ENCODE measurements around the gene PLK3.
"Not testable (repeated sequence)": the region's sequence is repeated elsewhere in the genome, so short reads cannot be mapped to it uniquely, and the experiment has no call there.

Gene PLK3

DNA sequence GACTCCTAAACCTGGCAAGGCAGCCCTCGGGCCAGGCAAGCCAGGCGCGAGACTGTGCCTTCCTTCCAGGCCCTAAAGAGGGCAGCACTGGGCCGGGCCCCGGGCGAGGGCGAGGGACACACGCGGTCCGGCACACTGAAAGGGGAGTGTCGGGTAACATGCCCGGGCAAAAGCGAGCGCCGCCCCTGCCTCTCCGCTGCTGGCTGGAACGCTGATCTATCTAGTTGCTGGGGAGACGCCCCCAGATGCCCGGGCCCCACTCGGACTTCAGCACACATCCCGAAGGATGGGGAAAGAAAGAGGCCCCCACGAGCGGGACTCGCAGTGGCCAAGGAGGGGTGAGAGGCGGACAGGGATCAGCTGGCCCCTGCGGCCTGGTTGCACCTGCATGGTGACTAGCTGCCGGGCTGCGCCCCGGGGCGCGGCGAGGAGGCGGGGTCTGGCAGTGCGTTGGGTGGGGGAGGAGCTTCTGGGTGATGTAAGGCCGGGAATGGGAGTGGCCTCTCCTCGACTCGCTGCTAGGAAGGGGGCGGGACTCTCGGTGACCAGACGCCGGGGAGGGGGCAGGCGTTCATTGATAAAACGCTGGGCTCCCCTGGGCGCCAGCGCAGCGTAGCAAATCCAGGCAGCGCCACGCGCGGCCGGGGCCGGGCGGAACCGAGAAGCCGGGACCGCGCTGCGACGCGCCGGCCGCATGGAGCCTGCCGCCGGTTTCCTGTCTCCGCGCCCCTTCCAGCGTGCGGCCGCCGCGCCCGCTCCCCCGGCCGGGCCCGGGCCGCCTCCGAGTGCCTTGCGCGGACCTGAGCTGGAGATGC lies at the start of gene PLK3:
Gene PLK3, plus strand, starts transcription at position 608 of the 815 bp plus-strand sequence. Its CDS starts 87 bp downstream, at position 695.
- DNase-seq (ENCODE audit: low read depth) = peak; percentile 97

DNA sequence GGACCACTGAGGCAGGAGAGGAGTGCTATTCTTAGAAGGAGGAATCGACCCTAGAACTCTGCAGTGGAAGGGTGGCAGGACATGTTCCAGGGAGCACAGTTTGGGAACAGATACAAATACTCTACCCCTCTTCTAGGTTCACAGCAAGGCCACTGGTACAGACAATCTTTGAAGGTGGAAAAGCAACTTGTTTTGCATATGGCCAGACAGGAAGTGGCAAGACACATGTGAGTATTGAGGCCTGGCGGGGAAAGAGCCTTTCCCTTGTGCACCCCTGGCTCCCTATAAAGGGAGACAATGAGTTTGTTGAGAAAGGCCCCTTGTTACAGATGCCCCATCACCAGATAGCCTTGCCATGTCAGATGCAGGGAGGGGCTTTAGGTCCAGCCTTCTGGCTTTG lies 42.8 kb upstream of the PLK3 start:
- DNase-seq (ENCODE audit: low read depth) = no peak

DNA sequence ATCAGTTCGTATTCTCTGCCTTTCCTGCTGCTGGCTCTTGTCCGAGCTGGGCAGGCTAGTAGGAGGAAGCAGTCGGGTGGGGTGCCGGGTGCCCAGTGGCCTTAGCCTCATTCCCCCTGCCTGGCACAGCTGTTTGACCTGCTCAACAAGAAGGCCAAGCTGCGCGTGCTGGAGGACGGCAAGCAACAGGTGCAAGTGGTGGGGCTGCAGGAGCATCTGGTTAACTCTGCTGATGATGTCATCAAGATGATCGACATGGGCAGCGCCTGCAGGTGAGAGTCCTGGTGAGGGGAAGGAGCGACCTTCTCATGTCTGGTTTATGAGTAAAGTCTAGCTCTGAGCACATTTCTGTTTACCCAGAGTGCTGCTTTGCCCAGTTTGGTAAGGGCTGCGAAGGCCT lies 41.1 kb upstream of the PLK3 start:
- no peak for DNase-seq (ENCODE audit: low read depth)

DNA sequence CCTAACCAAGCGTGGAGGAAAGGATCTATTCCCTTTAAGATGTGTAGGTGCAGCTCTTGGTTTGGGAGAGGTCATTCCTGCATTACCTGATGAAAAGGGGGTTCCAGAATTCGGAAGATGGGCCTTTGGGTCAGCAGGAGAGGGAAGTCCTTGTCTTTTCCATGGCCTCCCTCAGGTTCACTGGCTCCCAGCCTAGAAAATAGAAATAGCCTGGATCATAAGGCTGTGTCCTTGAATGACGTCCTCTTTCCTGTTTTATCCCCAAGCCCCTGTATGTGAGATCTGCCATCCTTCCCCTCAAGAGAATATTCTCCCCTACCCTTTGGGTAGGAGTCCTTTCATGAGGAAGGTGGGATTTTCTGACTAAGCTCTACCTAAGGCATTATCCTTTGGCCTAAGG lies 39.3 kb upstream of the PLK3 start:
- no peak for DNase-seq (ENCODE audit: low read depth)

DNA sequence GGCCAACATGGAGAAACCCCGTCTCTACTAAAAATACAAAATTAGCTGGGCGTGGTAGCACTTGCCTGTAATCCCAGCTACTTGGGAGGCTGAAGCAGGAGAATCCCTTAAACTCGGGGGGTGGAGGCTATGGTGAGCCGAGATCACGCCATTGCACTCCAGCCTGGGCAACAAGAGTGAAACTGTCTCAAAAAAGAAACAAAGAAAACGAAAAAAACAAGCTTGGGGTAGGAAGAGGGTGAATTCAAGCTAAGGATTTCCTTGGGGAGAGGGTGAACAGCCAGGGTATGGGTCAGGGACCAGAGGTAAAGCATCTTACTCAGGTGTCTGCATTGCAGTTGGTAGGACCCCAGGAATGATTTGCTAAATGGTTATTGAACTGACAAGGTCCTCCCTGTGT lies 33.8 kb upstream of the PLK3 start:
- not testable (repeated sequence) for DNase-seq (ENCODE audit: low read depth)

DNA sequence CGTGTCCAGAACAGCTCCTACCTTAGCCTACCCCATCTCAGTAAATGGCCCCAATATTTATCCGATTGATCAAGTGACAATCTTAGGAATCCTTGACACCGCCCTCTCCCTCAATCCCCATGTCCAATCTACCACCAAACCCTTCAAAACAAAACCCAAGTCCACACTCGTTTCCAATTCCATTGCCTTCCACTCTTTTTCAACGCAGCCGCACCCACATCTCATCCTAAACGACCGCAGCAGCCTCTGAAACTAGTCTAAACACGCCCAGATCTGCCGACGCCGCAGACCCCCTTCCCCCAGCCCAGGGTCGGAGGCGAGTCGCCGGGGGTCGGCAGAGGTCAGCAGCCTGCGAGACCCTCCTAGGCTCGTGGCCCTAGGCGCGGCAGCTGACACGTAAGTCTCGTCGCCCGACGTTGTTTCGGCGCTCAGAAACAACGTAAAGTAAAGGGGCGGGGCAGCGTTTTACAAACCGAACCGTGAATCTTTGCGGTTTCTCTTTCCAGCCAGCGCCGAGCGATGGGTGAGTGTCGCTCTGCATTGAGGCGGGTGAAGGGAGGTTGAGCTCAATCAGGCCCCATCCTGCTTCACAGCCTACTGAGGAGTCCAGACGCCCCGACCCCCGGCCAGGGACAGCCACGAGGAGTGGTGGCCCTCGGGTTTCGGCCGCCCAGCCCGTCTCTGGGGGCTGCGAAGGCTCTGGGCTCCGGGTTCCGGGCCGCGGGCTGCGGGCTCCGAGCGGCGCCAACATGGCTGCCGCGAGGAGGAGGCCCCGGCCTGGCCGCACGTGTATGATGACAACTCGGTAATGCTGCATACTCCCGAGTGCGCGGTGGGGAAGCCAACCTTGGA lies 24.9 kb upstream of the PLK3 start, which contains the start of gene RPS8:
Gene RPS8, plus strand, starts transcription at position 463 of the 852 bp plus-strand sequence. Its CDS starts 57 bp downstream, at position 520.
- peak; percentile 76 for DNase-seq (ENCODE audit: low read depth)

DNA sequence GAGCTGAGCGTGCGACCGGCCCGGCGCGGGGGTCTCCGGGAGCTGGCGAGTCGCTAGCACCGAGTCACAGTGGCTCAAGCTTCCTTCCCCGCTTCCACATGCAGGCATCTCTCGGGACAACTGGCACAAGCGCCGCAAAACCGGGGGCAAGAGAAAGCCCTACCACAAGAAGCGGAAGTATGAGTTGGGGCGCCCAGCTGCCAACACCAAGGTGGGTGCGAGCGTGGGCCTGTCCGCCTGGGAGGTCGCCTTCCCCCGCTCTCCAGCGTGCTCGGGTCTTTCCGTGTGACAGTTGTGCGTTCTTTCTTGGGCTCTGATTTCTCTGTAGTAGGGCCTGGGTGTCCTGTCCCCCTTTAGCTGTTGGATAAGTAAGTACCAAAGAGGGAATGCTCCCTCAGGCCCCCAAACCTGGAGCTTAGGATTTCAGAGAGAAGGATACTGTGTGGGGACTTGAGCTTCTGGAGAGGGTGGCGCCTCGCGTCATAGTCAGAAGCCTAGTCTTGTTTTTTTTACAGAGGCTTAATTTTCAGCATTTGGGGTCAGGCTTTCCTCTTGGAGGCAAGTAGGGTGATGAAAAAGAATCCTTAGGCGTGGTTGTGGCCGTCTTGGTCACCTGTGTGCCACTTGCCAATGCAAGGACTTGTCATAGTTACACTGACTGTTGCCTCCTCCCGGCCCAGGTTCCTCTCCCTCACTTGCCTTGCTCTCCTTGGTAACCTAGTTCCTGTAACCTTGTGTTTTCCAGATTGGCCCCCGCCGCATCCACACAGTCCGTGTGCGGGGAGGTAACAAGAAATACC lies 24.0 kb upstream of the PLK3 start:
- peak; percentile 32 for DNase-seq (ENCODE audit: low read depth)

DNA sequence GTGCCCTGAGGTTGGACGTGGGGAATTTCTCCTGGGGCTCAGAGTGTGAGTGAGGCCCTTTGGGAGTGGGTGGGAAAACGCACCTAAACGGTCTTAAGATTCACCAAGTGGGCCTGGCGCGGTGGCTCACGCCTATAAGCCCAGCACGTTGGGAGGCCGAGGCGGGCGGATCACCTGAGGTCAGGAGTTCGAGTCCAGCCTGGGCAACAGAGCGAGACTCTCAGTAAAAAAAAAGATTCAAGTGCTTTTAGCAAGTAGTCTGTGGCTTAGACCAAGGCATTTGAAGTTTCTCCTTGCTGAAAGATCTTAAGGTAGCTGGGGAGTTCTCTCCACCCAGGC lies 23.5 kb upstream of the PLK3 start:
- no peak for DNase-seq (ENCODE audit: low read depth)

DNA sequence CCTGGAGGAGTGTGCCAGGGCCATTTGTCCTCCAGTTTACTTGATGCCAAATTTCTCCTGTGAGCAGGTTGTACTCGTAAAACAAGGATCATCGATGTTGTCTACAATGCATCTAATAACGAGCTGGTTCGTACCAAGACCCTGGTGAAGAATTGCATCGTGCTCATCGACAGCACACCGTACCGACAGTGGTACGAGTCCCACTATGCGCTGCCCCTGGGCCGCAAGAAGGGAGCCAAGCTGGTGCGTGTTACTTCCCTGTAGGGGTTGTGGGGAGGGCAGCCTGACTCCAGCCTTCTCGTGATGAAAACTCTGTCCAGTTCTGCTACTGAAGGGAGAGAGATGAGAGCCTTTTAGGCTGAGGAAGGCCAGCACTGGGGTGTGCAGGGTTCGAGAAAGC lies 22.6 kb upstream of the PLK3 start:
- no peak for DNase-seq (ENCODE audit: low read depth)

DNA sequence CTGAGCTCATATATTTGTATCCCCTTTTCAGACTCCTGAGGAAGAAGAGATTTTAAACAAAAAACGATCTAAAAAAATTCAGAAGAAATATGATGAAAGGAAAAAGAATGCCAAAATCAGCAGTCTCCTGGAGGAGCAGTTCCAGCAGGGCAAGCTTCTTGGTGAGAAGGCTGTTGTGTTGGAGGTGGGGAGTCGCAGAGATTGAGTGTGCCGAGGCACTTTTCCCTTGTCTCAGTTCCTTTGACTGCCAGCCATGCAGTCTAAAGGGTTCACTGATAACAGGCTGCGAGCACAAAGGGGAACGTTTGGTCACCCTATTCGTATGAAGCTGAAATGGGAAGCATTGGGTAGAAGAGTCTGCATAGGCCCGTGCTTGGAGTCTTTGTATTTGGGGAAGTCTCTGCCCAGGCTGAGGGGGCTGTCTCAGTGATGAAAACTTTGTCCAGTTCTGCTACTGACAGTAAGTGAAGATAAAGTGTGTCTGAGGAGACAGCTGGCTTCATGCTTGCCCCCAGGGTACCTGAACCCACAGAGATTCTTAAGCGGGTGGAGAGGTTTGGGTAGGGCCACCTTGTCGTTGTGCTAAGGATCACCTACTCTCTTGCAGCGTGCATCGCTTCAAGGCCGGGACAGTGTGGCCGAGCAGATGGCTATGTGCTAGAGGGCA lies 22.1 kb upstream of the PLK3 start:
- no peak for DNase-seq (ENCODE audit: low read depth)

DNA sequence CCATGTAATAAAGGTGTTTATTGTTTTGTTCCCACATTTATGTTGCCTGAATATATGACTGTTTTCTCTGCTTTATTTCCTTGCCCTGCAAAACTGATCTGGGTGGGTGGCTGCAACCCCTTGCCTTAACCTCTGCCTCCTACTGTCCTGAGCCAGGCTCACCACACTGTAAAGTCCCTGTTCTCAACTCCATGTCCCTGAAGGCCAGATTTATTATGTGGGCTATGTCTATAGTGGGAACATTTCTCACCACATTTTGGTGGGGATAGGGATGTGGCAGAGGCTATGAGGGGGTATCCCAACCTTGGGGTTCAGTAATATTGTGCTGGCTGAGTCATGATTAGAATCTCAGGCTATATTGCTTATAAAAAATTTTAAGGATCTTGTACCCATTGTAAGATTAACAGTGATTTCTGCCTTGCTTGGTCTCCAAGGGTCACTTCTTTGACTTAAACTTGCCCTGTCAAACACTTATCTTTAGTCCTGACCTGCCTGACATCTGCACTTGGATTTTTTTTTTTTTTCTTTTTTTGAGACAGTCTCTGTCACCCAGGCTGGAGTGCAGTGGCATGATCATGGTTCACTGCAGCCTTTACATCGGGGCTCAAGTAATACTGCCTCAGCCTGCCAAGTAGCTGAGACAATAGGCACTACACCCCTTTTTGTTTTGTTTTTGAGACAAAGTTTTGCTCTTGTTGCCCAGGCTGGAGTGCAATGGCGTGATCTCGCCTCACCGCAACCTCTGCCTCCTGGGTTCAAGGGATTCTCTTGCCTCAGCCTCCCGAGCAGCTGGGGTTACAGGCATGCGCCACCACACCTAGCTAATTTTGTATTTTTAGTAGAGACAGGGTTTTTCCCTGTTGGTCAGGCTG lies 21.2 kb upstream of the PLK3 start:
- DNase-seq (ENCODE audit: low read depth) = no peak

DNA sequence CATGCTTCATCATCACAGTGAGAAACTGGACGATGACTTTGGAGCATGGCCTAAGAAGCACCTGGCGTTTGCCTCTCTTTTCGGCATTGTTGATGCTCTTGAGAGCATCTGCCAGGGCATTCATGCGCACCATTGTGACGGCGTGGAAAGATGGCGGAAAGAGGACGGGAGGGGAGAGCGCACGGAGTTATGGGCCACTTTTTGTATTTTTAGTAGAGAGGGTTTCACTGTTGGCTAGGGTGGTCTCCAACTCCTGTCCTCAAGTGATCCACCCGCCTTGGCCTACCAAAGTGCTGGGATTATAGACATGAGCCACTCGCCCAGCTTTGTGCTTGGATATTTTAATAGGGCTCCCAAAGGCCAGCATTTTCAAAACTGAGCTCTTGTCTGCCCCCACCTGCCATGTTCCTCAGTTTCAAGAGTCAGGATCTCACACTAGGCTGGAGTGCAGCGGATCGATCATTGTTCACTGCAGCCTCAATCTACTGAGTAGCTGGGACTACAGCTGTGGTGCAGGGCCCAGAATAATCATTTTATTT lies 19.5 kb upstream of the PLK3 start:
- no peak for DNase-seq (ENCODE audit: low read depth)

DNA sequence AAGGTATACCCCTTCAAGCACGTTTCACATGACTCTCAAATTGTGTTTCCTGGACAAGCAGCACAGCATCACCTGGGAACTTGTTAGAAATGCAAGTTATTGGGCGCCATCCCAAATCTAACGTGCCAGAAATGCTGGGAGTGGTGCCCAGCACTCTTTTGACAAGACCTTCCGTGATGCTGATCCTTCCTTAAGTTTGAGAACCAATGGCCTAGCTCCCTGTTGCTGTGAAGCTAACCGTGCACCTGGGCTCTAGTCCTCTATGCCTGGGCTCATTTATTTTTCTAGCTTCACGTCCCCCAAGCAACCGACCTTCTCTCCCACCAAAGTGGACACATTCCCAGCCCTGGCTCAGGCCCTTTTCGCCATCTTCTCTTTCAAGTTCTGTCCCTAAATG lies 16.5 kb upstream of the PLK3 start:
- no peak for DNase-seq (ENCODE audit: low read depth)

DNA sequence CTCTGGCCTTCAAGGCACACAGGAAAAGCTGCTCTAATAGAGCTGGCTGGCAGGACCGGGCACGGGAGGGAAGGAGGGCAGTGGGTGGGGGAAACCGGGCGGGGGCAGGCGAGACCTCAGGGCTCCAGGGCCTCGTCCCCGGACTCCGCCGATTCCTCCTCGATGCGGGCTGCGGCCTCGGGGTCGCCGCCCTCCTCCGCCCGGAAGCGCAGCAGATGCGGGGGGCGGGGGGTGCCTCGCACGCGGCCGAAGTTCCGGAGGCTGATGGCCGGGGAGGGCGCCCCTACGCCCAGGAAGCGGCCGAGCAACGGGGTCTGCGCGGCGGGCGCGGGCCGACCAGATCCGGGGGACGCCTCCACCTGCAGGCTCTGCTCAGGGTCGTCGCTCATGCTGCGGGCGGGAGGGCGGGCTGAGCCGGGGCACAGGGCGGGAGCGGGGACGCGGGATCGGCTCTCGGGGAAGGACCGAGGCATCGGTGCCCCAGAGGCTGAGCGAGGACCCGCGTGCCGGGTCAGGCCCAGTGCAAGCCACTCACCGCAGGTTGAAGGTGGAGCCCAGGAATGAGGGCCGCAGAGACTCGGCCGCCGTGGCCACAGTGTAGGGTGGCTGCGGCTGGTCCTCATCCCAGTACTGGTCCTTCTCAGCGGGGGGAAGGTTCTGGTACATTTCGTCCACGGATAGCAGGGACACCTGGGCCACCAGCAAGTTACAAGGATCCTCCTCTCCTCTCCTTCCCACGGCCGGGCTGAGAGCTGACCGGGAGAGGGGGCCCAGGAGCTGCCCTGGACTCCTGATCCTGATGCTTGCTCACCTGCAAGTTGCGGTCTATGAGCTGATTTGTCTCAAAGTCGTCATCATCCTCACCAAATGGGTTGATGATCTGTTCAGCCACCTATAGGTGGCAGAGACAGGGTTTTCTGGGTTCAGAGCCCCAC lies 15.8 kb upstream of the PLK3 start:
- no peak for DNase-seq (ENCODE audit: low read depth)

DNA sequence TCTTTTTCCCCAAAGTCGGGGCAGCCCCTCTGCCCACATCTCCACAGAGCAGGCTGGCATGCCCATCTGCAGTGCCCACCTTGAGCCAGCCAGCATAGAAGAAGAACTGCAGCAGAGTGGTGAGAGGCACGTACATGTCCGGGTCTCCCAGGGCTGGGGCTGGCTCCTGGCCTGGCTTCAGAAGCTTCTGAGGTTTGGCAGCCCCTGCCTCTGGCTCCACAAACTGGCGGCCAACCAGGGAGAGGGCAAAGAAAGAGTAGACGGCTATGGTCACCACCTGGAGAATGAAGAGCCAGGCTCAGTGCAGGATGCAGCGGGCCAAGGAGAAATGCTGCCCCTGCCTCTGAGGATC lies 15.2 kb upstream of the PLK3 start:
- no peak for DNase-seq (ENCODE audit: low read depth)

DNA sequence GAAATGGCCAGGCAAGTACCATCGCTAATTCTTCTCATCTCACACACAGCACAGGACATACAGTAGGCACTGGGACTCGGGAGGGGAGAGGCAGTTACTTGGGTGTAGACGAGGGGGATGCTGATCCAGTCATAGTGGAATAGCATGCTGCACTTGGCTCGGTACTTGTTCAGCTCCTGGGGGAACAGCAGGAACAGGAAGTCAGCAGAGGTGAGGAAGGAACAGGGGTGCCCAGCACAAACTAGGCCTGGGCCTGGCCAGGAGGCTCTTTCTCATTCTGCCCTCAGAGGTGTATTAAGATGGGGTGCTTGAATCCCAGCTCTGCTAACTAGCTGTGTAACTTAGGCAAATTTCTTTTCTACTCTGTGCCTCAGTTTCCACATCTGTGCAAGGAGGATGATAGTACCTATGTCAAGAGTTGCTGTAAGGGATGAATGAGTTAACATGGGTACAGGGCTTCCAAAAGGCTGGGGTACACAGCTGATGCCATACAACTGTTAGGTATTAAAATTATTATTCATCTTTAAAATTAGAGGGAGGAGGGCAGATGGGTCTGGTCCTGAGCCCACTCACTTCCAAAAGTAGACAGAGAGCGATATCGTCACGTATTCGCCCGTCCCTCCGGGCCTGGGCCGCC lies 14.6 kb upstream of the PLK3 start:
- DNase-seq (ENCODE audit: low read depth) = no peak

DNA sequence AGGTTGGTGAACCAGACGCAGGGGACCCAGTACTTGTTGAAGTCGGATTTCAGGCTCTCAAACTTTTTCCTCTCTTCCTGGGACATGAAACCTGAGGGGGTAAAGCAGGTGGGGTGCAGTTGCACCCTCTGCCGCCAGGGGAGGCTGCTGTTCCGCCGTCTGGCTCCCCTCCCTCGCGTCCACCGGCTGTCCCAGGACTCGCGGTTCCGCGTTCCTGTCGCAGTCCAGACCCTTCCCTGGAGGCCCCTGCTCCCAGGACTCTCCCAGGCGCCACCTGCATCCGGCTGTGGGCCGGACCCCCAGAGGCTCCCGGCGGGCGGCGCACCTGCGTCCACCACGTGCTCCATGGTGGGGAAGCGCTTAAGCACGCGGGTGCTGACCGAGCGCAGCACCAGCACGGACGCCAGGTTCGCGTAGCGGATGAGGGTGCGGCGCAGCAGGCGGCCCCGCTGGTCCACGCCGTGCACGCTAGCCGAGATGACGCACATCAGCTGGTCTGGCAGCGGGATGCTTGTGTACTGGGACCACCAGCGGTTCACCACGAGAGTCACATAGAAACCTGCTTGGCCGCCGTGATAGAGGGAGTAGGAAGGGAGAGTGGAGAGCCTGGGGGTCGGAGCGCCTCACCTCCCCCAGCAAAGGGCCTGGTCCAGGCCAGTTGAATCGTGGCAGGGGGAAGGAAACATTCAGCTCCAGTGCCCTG lies 13.9 kb upstream of the PLK3 start:
- peak; percentile 65 for DNase-seq (ENCODE audit: low read depth)

DNA sequence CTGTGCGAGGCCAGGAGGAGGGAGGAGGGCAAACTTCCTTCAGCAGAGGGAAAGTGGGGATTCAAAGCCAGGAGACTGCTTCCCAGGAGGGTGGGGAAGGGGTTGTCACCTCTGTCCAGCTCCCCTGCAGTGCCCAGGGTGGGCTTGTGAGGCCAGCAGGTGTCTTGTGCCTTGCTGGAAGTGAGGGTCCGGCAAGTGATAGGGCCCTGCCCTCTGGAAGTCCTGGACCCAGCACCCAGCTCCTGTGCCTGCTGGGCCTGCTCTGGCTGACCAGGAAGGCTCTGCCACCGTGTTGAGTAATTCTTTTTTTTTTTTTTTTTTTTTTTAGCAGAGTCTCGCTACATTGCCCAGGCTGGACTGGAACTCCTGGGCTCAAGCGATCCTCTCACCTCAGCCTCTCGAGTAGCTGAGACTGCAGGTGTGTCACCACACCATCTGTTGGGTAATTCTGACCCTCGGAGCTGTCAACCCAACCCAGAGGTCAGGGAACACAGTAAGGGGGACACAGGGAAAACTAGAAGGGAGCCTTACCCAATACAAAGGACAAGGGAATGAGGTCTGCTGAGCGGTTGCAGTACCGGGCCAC lies 13.2 kb upstream of the PLK3 start:
- DNase-seq (ENCODE audit: low read depth) = no peak

Data from activated T-helper 1 cell treated with Interleukin-2 at 50 U/mL for 16 hours (primary cell).